K562 (cell line): Measurements from ENCODE around the gene IRF5. TPM values are rescaled to one million over a fixed set of nuclear protein-coding genes. Genes with fewer than 3 reads are reported as not detected.

Experiments
- ATAC-seq: fragments of 200-7000 bp; cut with Tn5 transposase; 3 replicates; pipeline ENCODE4 v1.9.1; 2020; ENCODE audit warnings: moderate library complexity
- BruUV-seq: library from RNA; stranded (reverse); fragments of 400-500 nt; replicated peaks from 2 replicates; lab custom pipeline; 2021; lab: Mats Ljungman, UMichigan
- CTCF ChIA-PET: fragments of 300-600 bp; formaldehyde crosslinking; extraction: SDS; loops from one replicate; lab custom pipeline; 2021; ENCODE audit warnings: low intra/inter-chr PET ratio; lab: Yijun Ruan, JAX
- POLR2A ChIA-PET: fragments of 300-600, 350-650 bp; sonication (Branson Sonifier 250); formaldehyde crosslinking; extraction: SDS; loops from one replicate; lab custom pipeline; 2021; ENCODE audit warnings: antibody characterized with exemption, inconsistent platforms; lab: Yijun Ruan, JAX
- DNase-seq, 4 experiments: peaks; one replicate each; pipeline versions ENCODE4 v3.0.0 to v3.0.0-alpha.2; 2011 to 2018; ENCODE audit warnings: low spot score in 3 of 4, mixed read lengths in 3 of 4; ENCODE audit errors: extremely low read depth in 1 of 4
- FAIRE-seq: peaks from 2 replicates; lab custom pipeline; 2011; peaks lifted over from hg19 to GRCh38; lab: Jason Lieb, UNC
- H2AFZ ChIP-seq: 2 replicates; pipeline ENCODE4 v1.6.0; 2011; ENCODE audit warnings: low read depth, low read length, control low read depth, inconsistent platforms
- H3K27ac ChIP-seq: fragments of 200-600 bp; 3 replicates; pipeline ENCODE4 v1.8.0; 2011; ENCODE audit warnings: low read depth, mild to moderate bottlenecking, control low read depth, inconsistent platforms, low read length, moderate library complexity, mixed read lengths; ENCODE audit errors: extremely low read depth
- H3K27me3 ChIP-seq, 2 experiments: fragments of 300-600 bp in 1 of 2; 2 replicates in 1 of 2; 3 replicates in 1 of 2; pipeline versions ENCODE4 v1.6.0 to v1.8.0; 2011; ENCODE audit warnings: inconsistent platforms in 2 of 2, low read length in 2 of 2, mild to moderate bottlenecking in 1 of 2, mixed read lengths in 1 of 2, moderate library complexity in 1 of 2; ENCODE audit not compliant: control insufficient read depth in 2 of 2, insufficient read depth in 2 of 2
- H3K36me3 ChIP-seq: fragments of 300-600 bp; 3 replicates; pipeline ENCODE4 v1.8.0; 2011; ENCODE audit warnings: mild to moderate bottlenecking, low read length, inconsistent platforms; ENCODE audit not compliant: control insufficient read depth, insufficient read depth
- H3K4me1 ChIP-seq, 2 experiments: fragments of 200-600 bp in 1 of 2; replicated peaks in 1 of 2; 2 replicates in 1 of 2; 3 replicates in 1 of 2; pipeline versions ENCODE4 v1.5.1 to v1.8.0; 2011; ENCODE audit warnings: inconsistent platforms in 2 of 2, low read length in 2 of 2, mild to moderate bottlenecking in 1 of 2, mixed read lengths in 1 of 2, moderate library complexity in 1 of 2; ENCODE audit not compliant: control insufficient read depth in 2 of 2, insufficient read depth in 2 of 2
- H3K4me2 ChIP-seq: 2 replicates; pipeline ENCODE4 v1.6.1; 2011; ENCODE audit warnings: low read length, control low read depth, inconsistent platforms, mixed read lengths; ENCODE audit not compliant: insufficient read depth
- H3K4me3 ChIP-seq: fragments of 200-600 bp; sonication (generic), shearing (Covaris generic); 2 replicates; pipeline ENCODE4 v1.5.1; 2016; ENCODE audit warnings: control low read depth, inconsistent platforms
- H3K79me2 ChIP-seq: fragments of 200-600 bp; 3 replicates; pipeline ENCODE4 v1.8.0; 2011; ENCODE audit warnings: low read length, inconsistent platforms; ENCODE audit not compliant: control insufficient read depth, insufficient read depth
- H3K9ac ChIP-seq, 2 experiments: 2 replicates each; pipeline versions ENCODE4 v1.6.0 to v1.6.1; 2011; ENCODE audit warnings: low read depth in 2 of 2, low read length in 2 of 2, control low read depth in 1 of 2, inconsistent platforms in 1 of 2, mild to moderate bottlenecking in 1 of 2, mixed read lengths in 1 of 2; ENCODE audit not compliant: insufficient read depth in 1 of 2
- H3K9me1 ChIP-seq: one replicate; pipeline ENCODE4 v1.6.0; 2011; ENCODE audit warnings: inconsistent platforms, mild to moderate bottlenecking, low read length, moderate library complexity; ENCODE audit not compliant: control insufficient read depth, insufficient read depth
- H3K9me3 ChIP-seq: replicated peaks from 2 replicates; pipeline ENCODE4 v1.5.1; 2011; ENCODE audit warnings: low read depth, low read length, inconsistent platforms; ENCODE audit not compliant: control insufficient read depth, insufficient read depth
- H4K20me1 ChIP-seq: replicated peaks from 2 replicates; pipeline ENCODE4 v1.6.1; 2011; ENCODE audit warnings: low read length, inconsistent platforms, mixed read lengths; ENCODE audit not compliant: control insufficient read depth, insufficient read depth
- ARID3B ChIP-seq: fragments of 250-450 bp; sonication (Bioruptor Pico); IDR thresholded peaks from 2 replicates; pipeline ENCODE4 v1.4.0; 2020; ENCODE audit warnings: borderline replicate concordance
- CXXC5 ChIP-seq: fragments of 250-450 bp; sonication (Bioruptor Pico); IDR thresholded peaks from 2 replicates; pipeline ENCODE4 v1.8.0; 2022; ENCODE audit warnings: inconsistent platforms, mild to moderate bottlenecking, moderate library complexity
- DMBX1 ChIP-seq: fragments of 250-450 bp; sonication (Bioruptor Pico); IDR thresholded peaks from 2 replicates; pipeline ENCODE4 v1.8.0; 2022; ENCODE audit warnings: inconsistent platforms, mild to moderate bottlenecking, moderate library complexity, borderline replicate concordance
- HNRNPK ChIP-seq: fragments of 200-400 bp; formaldehyde crosslinking; IDR thresholded peaks from one replicate; pipeline ENCODE4 v1.6.1; 2018; ENCODE audit warnings: mild to moderate bottlenecking, low read depth, low read length; ENCODE audit not compliant: poor library complexity, severe bottlenecking
- MBD2 ChIP-seq: sonication (generic); IDR thresholded peaks from 2 replicates; pipeline ENCODE4 v1.6.1; 2016; ENCODE audit warnings: low read depth, borderline replicate concordance
- MTA3 ChIP-seq: fragments of 450-650 bp; formaldehyde crosslinking; IDR thresholded peaks from 2 replicates; pipeline ENCODE4 v1.6.1; 2017; ENCODE audit warnings: mild to moderate bottlenecking, borderline replicate concordance
- MXI1 ChIP-seq: IDR thresholded peaks from 2 replicates; pipeline ENCODE4 v1.6.1; 2011; ENCODE audit warnings: low read depth, mild to moderate bottlenecking, improper control_type of control experiment, low read length
- PRPF4 ChIP-seq: fragments of 200-400 bp; formaldehyde crosslinking; IDR thresholded peaks from one replicate; pipeline ENCODE4 v1.6.1; 2017; ENCODE audit warnings: low read length, low read depth, mild to moderate bottlenecking; ENCODE audit not compliant: insufficient read depth, poor library complexity, severe bottlenecking
- RERE ChIP-seq: sonication (generic); formaldehyde crosslinking; IDR thresholded peaks from 2 replicates; pipeline ENCODE4 v1.8.0; 2023; ENCODE audit warnings: missing genetic modification reagents, mild to moderate bottlenecking, borderline replicate concordance
- ZNF134 ChIP-seq: fragments of 250-450 bp; sonication (Bioruptor Pico); conservative IDR thresholded peaks from 2 replicates; pipeline ENCODE4 v1.4.0; 2020
- ZNF143 ChIP-seq: sonication (generic); formaldehyde crosslinking; IDR thresholded peaks from 2 replicates; pipeline ENCODE4 v1.9.0; 2022; ENCODE audit warnings: mild to moderate bottlenecking, missing genetic modification reagents
- ZNF174 ChIP-seq: fragments of 250-450 bp; sonication (Bioruptor Pico); IDR thresholded peaks from 2 replicates; pipeline ENCODE4 v1.4.0; 2020; ENCODE audit warnings: mild to moderate bottlenecking
- ZNF398 ChIP-seq: fragments of 250-450 bp; sonication (Bioruptor Pico); IDR thresholded peaks from 2 replicates; pipeline ENCODE4 v1.8.0; 2021; ENCODE audit warnings: moderate library complexity, mild to moderate bottlenecking, inconsistent platforms
- WGBS: fragments of 100-300 bp; shearing (Covaris generic); methylation state at CpG from one replicate; pipeline ENCODE4 v1.1.6; 2016; ENCODE audit warnings: low coverage, mixed read lengths; ENCODE audit not compliant: insufficient coverage; ENCODE audit errors: missing lambda C conversion rate; 5-methylcytosine and 5-hydroxymethylcytosine counted together
- in situ Hi-C: fragments of 300-500 bp; cut with MboI; formaldehyde crosslinking; loops from 4 replicates; pipeline ENCODE4 v1.15.0; 2018; ENCODE audit warnings: inconsistent platforms, mixed read lengths
- intact Hi-C: fragments of 100-400 bp; cut with micrococcal nuclease; formaldehyde crosslinking; loops from 2 replicates; pipeline ENCODE4 v1.14.2; 2022
- polyA plus RNA-seq, 8 experiments: library from polyadenylated mRNA; depleted of rRNA in 4 of 8; stranded (reverse) in 5 of 8; unstranded in 3 of 8; fragments of >200 nt; fragmentation: Nextera tagmentation in 2 of 8; fragmentation: Illumina TruSeq in 1 of 8; extraction: Ambion mirVana in 2 of 8; extraction: Trizol in 1 of 8; gene quantifications; 2 replicates each; pipeline versions ENCODE4 v1.2.1 to v1.2.3, GENCODE V29; 2011 to 2014; ENCODE audit warnings: inconsistent platforms in 1 of 8, missing spikeins in 1 of 8
- total RNA-seq, 7 experiments: library from RNA; depleted of rRNA in 6 of 7; stranded (reverse); fragments of >200 nt in 6 of 7; fragmentation: Illumina TruSeq in 2 of 7; extraction: Trizol in 2 of 7; gene quantifications; 2 replicates each; pipeline versions ENCODE4 v1.2.1 to v1.2.3, GENCODE V29; 2011 to 2021; ENCODE audit warnings: low replicate concordance in 1 of 7

IRF5 gene
- total and polyA plus RNA-seq, 9 of the 15 experiments (the other 6 are each of a cell fraction or from before 2014, with no cell fraction given), result 0.04 TPM; not detected in 8

- H3K79me2 ChIP-seq, result no peaks in the 10 kb centered on the region
- H3K9me3 ChIP-seq, result no peaks in the 10 kb centered on the region
- no TSS peak for BruUV-seq
- 88% methylated on average over 2 of the region's 2 CpGs for WGBS
- ATAC-seq, result no peak
- ChIA-PET CTCF (no interaction called here), POLR2A (interaction anchor here (0.6 to 1.2 kb wide), 5 partner anchors 15 to 380 kb away, joined by 3 to 5 read pairs (median 3); no protein-coding TSS in a partner anchor)
- peaks cover 73% of the 10 kb centered on the region for H3K36me3 ChIP-seq
- no peak for FAIRE-seq
- H3K27me3 ChIP-seq, result no peaks in the 10 kb centered on the region
- H3K4me3 ChIP-seq, result no peak overlapping the region
- no peak overlapping the region for H2AFZ ChIP-seq
- H3K4me1 ChIP-seq, result no peaks in the 10 kb centered on the region
- no peaks in the 10 kb centered on the region for H3K9me1 ChIP-seq
- in situ Hi-C loops (no loop called here), intact Hi-C loops (no loop called here)
- H3K27ac ChIP-seq, result no peak overlapping the region
- no peak for DNase-seq
- no peak overlapping the region for H3K9ac ChIP-seq
- H4K20me1 ChIP-seq, result no peaks in the 10 kb centered on the region
- no peak overlapping the region for H3K4me2 ChIP-seq
- TF ChIP-seq DMBX1 (CRISPR knock-in tag) (no peak), MBD2 (no peak), CXXC5 (CRISPR knock-in tag) (no peak), PRPF4 (no peak), HNRNPK (no peak), ZNF143 (no peak), MTA3 (no peak), ZNF398 (CRISPR knock-in tag) (no peak), RERE (no peak), MXI1 (no peak), ARID3B (CRISPR knock-in tag) (no peak), ZNF134 (CRISPR knock-in tag) (no peak), ZNF174 (no peak)
Measured at GRCh38 chr7:128954150-128954549, 16.4 kb downstream of the IRF5 start.
